AG10803 (cell line): ENCODE measurements around the gene ASCC1.

Experiments
- DNase-seq: peaks from one replicate; pipeline ENCODE4 v3.0.0; 2010; ENCODE audit warnings: low read depth
- H3K4me3 ChIP-seq: 2 replicates; pipeline ENCODE4 v1.5.1; 2011; ENCODE audit warnings: mild to moderate bottlenecking, low read length, control low read depth
- CTCF ChIP-seq: conservative IDR thresholded peaks from 2 replicates; pipeline ENCODE4 v1.5.1; 2011; ENCODE audit warnings: mild to moderate bottlenecking, low read length, control low read depth, inconsistent platforms

The ASCC1 gene

GRCh38 chr10:72200883-72201282 is 15.2 kb downstream of the ASCC1 start:
- no peak overlapping the region for H3K4me3 ChIP-seq
- no peak for TF ChIP-seq CTCF
- DNase-seq: no peak

GRCh38 chr10:72194949-72195348 is 21.1 kb downstream of the ASCC1 start:
- TF ChIP-seq CTCF: no peak
- no peak overlapping the region for H3K4me3 ChIP-seq
- DNase-seq: no peak

DNA sequence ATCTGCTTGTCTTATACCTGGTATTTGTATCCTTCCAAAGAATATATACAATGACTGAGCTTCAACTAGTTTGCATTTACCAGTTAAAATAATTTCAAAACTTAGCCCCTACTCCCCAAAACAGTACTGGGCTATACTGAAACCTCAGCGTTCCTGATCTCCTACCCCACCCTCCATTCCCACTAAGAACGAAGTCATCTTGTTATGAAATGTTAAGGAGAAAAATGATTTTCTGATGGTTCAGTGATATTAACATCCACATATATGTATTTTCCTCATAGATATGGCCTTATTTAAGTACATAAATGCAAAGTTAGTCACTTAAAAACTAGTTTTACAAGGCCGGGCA is 29.1 kb downstream of the ASCC1 start:
- H3K4me3 ChIP-seq: peak overlapping the region; percentile 28
- no peak for DNase-seq
- TF ChIP-seq CTCF: no peak

- peak overlapping the region; percentile 28 for H3K4me3 ChIP-seq
- no peak for TF ChIP-seq CTCF
- peak; percentile 85 for DNase-seq
These were observed 29.7 kb downstream of the ASCC1 start for GRCh38 chr10:72186258-72186981.

DNA sequence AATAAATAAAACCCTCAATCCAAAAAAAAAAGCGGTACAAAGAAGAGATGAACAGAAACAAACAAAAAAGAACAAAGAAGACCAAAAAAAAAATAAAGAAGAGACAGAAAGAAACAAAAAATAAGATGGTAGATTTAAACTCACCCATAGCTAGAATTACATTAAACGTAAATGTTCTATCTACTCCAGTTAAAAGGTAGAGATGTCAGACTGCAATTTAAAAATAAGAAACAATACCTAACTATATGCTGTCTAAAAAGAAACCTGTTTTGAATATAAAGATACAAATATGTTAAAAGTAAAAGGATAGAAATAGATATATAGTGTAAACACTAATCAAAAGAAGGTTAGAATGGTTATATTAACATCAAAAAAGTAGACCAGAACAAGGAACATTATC is 31.9 kb downstream of the ASCC1 start:
- H3K4me3 ChIP-seq: no peak overlapping the region
- no peak for TF ChIP-seq CTCF
- no peak for DNase-seq

- H3K4me3 ChIP-seq: no peak overlapping the region
- no peak for DNase-seq
- TF ChIP-seq CTCF: no peak
These were observed 38.6 kb downstream of the ASCC1 start for GRCh38 chr10:72177454-72177853.

- no peak overlapping the region for H3K4me3 ChIP-seq
- no peak for DNase-seq
- no peak for TF ChIP-seq CTCF
These were observed 39.4 kb downstream of the ASCC1 start for GRCh38 chr10:72176701-72177100.
